HG03457 (cell line): Measurements from ENCODE around the gene SUCLG2.

ENCODE experiments used
- ATAC-seq: cut with Tn5 transposase; IDR thresholded peaks from one replicate; pipeline ENCODE4 v1.9.1; 2021; ENCODE audit warnings: moderate number of reproducible peaks; ENCODE audit not compliant: unreplicated experiment

Gene SUCLG2

GRCh38 chr3:67518236-67518635 lies 136.2 kb downstream of the SUCLG2 start:
- ATAC-seq, result no peak

DNA sequence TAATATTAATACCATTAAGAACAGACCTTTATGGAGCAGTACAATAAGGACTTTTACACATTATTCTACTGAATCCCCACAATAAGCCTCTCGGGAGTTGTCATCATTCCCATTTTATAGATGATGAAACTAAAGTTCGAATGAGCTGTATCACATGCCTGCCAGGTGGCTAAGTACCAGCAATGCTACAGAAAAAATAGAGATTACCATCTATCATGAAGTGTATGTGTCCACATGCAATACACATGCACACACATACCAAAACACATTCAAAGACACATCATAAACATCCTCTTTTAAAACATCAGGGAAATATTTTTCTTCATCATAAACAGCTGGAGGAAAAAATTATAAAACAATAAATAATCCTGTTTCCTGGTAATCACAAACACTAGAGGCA lies 136.6 kb downstream of the SUCLG2 start:
- no peak for ATAC-seq

DNA sequence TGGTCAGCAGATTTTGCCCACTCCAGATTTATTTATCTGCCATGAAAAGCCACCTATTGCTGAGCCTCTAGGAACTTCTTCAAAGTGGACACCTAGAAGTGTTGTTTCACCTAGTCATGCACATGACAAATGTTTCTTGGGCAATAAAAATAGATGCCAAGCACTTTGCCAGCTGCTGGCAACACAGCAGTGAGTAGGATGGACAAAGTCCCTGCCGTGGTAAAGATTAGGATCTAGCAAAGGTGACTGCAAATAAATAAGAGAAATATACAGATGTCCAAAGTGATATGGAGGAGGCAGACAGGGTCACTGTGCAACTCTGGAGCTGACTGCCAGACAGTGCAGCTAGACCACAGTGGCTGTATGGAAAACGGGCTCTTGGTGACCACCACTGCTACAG lies 137.9 kb downstream of the SUCLG2 start:
- no peak for ATAC-seq

GRCh38 chr3:67515778-67516177 lies 138.6 kb downstream of the SUCLG2 start:
- ATAC-seq, result no peak

GRCh38 chr3:67509471-67510075 lies 144.8 kb downstream of the SUCLG2 start:
- no peak for ATAC-seq

GRCh38 chr3:67507584-67507983 lies 146.8 kb downstream of the SUCLG2 start:
- no peak for ATAC-seq

DNA sequence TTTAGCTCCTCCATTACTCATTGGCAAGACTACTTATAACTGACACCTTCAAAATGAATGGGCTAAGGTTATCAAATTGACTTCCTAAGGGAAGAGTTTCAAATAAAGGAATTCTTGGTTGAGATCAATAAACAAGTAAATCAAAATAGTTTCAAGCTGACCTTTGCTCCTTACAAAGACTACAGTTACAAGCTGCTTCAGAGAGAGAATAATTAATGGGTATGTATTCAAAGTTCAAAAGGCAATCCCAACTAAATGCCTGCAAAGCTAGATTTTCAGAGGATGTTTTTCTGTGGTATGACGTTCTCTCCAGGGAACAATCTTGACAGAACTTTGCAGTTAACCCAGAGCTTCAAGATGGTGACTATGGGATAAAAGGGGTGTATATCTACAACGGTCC lies 153.7 kb downstream of the SUCLG2 start:
- ATAC-seq, result no peak

DNA sequence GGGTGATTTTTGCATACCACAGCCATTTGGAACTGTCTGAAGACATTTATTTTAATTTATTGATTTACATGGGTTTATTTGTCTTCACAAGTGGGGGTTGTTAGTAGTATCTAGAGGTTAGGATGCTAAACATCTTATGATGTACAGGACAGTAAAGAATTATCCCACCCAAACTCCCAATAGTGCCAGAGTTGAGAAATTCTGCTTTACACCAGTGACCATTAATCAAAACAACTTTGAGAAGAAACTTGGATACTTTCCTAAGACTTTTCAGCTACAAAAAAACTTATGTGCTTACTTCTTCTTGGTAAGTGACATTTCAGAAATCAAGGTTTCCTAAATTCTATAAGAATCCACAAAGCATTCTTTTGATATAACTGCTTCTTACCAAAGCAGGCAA lies 156.7 kb downstream of the SUCLG2 start:
- no peak for ATAC-seq

DNA sequence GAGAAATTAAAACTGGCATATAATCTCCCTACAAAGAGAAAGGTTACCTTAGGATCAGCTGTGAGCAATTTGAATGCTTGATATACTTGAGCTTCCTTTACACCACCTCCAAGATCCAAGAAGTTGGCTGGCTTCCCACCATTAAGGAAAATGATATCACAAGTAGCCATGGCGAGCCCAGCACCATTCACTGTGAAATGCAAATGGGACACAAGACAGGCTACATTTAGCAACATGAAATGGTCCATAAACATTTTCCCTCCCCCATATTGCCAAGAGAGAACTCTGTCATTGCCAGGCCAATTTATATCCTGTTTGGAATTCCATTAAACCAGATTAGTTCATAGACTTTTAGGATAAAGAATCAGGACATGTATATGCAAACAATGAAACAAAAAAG lies 158.7 kb downstream of the SUCLG2 start:
- ATAC-seq, result no peak

DNA sequence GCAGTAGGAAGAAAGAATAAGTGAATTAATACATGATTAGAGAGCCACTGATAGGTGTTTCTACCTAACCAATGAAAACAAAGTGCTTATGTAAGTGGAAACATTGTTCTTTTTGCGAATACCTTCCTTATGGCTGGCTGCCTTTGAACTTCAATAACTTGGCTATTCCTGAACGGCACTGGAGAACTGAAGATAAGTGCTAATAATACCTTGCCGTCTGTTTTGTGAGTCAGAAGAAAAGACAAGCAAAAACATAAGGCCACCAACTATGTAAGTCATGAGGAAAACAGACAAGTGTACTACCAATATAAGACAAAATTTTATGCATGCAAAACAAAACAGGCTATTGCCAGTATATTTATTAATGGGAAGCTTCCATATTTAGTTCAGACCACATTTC lies 160.6 kb downstream of the SUCLG2 start:
- no peak for ATAC-seq

DNA sequence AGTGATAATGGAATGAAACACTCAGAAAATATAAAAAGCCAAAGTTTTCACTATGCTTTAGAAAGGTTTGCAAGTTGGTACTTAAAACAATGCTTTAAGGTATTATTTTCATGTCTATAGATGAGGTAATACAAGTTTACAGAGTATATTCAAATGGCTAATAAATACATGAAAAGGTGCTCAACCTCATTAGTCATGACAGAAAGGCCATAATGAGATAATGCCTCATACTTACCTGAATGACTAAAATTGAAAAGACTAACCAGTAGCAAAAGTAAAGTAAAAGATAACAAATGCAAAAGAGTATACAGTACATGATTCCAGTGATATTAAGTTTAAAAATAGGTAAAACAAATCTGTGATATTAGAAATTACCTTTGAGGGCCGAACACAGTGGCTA lies 163.8 kb downstream of the SUCLG2 start:
- no peak for ATAC-seq

- no peak for ATAC-seq
Measured at GRCh38 chr3:67489816-67490215, 164.6 kb downstream of the SUCLG2 start.

DNA sequence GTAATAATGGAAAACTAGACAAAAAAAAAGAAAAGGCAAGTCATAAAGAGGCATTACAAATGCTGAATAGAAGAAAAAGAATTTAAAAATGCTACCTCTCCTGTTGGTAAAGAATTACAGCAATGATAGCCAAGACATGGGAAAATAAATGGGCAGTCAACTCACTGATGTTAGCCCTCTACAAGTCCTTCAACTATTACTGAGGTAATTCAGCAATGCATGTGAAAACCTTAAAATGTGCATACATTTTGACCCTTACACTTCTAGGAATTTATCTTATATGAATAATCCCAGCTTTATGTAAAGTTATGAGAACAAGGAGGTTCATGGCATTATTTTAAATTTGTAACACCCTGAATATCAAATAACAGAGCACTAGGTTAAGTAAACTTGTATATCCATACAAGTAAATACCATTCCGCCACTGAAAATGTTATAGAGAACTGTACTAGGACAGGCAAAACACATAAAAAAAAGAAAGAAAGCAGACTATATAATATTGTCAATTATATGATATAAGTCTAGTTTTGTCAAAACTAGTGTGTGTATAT lies 166.8 kb downstream of the SUCLG2 start:
- ATAC-seq, result no peak

GRCh38 chr3:67486883-67487282 lies 167.5 kb downstream of the SUCLG2 start:
- ATAC-seq, result no peak

DNA sequence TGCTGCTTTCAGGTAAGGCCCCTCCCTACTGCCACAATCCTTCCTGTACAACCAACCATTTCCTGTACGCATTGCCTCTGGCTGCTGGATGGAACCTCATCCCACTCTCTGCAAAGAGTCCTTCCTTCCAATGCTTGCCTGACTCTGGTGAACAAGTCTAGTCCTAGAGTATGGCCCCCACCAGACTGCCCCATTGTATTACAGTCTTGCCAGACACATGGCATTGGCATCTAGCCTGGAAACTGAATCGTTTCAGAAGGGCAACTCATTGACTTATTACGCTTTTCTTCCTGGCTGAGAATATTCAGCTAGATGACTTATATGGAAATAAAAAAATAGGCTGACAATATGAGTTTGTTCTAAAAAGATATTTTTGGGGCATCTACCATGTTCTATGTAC lies 170.3 kb downstream of the SUCLG2 start:
- no peak for ATAC-seq

- ATAC-seq, result no peak
Measured at GRCh38 chr3:67481126-67481525, 173.3 kb downstream of the SUCLG2 start.

GRCh38 chr3:67478423-67478822 lies 176.0 kb downstream of the SUCLG2 start:
- no peak for ATAC-seq

- no peak for ATAC-seq
Measured at GRCh38 chr3:67474311-67474710, 180.1 kb downstream of the SUCLG2 start.

DNA sequence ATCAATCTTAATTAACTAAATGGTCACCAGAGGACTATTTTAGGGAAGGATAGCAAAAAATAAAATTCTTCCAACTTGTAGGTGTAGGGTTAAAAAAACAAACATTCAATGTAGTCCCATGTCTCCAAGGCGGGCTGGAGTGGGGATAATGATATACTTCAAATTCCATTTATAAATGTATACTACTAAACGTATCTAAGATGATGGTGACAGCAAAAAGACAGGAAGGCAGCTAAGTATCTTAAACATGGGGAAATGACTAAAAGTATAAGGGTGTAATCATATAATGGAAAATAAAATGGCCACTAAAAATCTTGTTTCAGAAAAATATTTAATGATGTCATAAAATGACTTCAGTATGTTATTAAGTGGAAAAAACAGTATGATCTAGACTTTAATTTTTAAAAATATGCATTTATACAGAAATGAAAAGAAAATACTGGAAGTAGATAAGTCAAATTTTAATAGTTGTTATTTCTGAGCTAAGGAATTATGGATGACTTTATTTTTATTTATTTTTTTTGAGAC lies 181.7 kb downstream of the SUCLG2 start:
- ATAC-seq, result no peak

DNA sequence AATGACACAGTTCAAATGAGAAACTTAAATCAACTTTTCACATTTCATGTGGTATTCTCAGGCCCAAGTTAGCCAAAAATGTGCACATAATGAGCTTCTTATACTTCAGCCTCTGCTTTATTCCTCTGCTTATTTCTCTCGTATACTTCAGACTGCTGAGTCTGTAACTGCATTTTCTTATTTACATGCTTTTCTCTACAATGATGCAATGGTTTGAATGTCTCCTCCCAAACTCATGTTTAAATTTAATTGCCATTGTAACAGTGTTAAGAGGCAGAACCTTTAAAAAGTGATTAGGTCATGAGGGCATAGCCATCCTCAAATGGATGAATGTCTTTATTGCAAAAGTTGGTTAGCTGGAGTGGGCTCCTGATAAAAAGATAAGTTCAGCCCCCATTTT lies 184.2 kb downstream of the SUCLG2 start:
- no peak for ATAC-seq

DNA sequence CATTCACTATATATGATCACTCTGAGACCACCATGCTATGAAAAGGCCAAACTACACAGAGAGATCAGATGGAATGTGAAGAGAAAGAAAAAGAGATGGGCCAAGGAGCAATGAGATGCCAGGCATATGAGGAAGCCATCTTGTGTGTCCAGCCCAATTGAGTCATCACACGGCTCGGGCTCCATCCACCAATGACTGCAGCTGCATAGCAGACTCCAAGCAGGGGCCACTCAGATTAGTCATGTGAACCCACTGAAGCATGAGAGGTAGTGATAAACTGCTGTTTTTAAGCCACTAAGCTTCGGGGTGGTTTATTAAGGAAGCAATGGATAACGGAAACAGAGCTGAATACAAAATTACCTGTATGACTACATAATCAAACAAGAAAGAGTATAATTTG lies 185.9 kb downstream of the SUCLG2 start:
- ATAC-seq, result no peak

GRCh38 chr3:67463656-67464055 lies 190.8 kb downstream of the SUCLG2 start:
- no peak for ATAC-seq

DNA sequence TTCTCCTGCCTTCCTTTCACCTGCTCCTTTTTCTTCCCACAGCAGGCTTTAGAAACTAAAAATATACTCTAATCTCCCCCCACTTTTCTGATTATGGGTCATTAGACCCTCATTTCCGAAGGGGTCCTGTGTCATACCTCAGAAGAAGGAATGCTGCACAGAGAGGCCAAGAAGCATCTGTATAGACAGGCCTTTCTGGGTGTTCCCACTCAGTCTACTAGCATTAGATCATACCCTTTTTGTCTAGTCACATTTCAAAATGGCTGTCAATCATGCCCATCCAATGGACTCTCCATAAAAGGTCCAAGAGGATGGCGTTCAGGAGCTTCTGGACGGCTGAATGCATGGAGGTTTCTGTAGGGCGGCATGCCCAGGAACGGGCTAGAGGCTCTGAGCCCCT lies 192.2 kb downstream of the SUCLG2 start:
- no peak for ATAC-seq
